Gastroesophageal sphincter (tissue), 3 donors: ENCODE results near the gene THY1.

Experiments
- CTCF ChIP-seq, 4 experiments: fragments of 200-600 bp in 2 of 4; fragments of 450-650 bp in 2 of 4; sonication (generic) in 1 of 4; IDR thresholded peaks; one replicate each; pipeline ENCODE4 v1.5.1; 2017 to 2019; ENCODE audit warnings: antibody characterized with exemption in 4 of 4, mild to moderate bottlenecking in 2 of 4, moderate library complexity in 2 of 4
- EP300 ChIP-seq: sonication (generic); formaldehyde crosslinking; IDR thresholded peaks from one replicate; pipeline ENCODE4 v1.6.1; 2017; ENCODE audit warnings: antibody characterized with exemption, mild to moderate bottlenecking
- POLR2A ChIP-seq, 2 donors: fragments of 450-650 bp; IDR thresholded peaks; one replicate each; pipeline ENCODE4 v1.6.1; 2017; ENCODE audit warnings: antibody characterized with exemption in 2 of 2, mild to moderate bottlenecking in 2 of 2, moderate library complexity in 1 of 2
- POLR2AphosphoS5 ChIP-seq: sonication (generic); formaldehyde crosslinking; IDR thresholded peaks from one replicate; pipeline ENCODE4 v1.6.1; 2017; ENCODE audit warnings: antibody characterized with exemption

- TF ChIP-seq CTCF (IDR thresholded peaks at IDR 0.05) (no peak), POLR2AphosphoS5 (no peak), POLR2A (IDR thresholded peaks at IDR 0.05) (no peak), EP300 (no peak)
Observed at GRCh38 chr11:119372260-119373058, 50.5 kb downstream of the THY1 start.
